Measurements from ENCODE around the gene GRIN3B. TPM values are rescaled to one million over a fixed set of nuclear protein-coding genes. Genes with fewer than 3 reads are reported as not detected.

GRIN3B gene
- total RNA-seq, 4 donors from 2014 or later = not detected

DNA sequence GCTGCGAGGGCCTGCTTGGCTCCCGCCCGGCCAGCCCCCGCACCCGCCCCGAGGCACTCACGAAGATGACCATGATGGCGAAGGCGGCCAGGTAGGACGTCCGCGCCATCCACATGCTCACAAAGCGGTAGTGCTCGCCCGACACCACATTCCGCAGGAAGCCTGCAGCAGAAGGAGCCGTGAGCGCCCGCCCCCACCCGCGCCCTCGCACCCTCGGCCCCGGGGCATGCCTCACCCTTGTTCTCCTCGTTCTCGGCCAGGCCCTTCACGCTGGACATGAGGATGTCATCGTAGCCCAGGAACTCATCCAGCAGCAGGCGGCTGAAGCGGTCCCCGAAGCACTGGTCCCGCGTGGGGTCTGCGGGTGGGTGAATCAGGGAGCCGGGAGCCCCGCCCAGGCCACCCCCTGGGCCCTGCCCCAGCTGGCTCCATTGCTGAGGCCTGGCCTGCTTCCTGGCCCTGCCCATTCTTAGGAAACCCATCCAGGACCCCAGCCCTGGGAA lies 11.7 kb downstream of the GRIN3B start:
- DNase-seq (no peak), ATAC-seq (no peak)
- H3K36me3 ChIP-seq = peaks cover 0 to 43% of the 10 kb centered on the region in 2 donors

DNA sequence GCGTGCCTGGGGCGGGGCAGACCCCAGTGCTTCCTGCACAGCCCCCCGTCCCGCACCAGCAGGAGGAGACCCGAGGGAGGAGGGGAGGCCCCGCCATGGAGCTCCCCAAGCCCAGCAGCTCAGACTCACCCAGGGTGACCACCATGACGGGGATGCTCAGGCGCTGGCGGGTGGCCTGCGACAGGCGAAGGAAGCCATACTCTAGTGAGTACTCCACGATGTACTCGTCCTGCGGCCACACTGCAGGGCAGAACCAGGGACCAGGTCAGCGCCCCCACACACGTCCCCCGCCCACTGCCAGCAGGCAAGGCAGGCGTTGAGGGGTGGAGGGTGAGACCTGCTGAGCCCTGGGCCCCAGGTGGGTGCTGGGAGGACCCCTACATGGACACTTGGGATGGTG lies 12.1 kb downstream of the GRIN3B start:
- Histone ChIP-seq H3K9me3 (no peaks in the 10 kb centered on the region), H3K36me3 (peaks cover 0 to 43% of the 10 kb centered on the region in 2 donors), H3K4me1 (peaks cover 24 to 28% of the 10 kb centered on the region in 2 donors), H3K4me3 (no peak overlapping the region), H3K27me3 (no peaks in the 10 kb centered on the region), H3K27ac (no peak overlapping the region)
- no peak for TF ChIP-seq POLR2A (IDR thresholded peaks at IDR 0.05)
- TF ChIP-seq, protein P1, sequence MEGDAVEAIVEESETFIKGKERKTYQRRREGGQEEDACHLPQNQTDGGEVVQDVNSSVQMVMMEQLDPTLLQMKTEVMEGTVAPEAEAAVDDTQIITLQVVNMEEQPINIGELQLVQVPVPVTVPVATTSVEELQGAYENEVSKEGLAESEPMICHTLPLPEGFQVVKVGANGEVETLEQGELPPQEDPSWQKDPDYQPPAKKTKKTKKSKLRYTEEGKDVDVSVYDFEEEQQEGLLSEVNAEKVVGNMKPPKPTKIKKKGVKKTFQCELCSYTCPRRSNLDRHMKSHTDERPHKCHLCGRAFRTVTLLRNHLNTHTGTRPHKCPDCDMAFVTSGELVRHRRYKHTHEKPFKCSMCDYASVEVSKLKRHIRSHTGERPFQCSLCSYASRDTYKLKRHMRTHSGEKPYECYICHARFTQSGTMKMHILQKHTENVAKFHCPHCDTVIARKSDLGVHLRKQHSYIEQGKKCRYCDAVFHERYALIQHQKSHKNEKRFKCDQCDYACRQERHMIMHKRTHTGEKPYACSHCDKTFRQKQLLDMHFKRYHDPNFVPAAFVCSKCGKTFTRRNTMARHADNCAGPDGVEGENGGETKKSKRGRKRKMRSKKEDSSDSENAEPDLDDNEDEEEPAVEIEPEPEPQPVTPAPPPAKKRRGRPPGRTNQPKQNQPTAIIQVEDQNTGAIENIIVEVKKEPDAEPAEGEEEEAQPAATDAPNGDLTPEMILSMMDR (IDR thresholded peaks at IDR 0.05 in 4 of 5, conservative IDR thresholded peaks at IDR 0.05 in 1 of 5) = no peak
- intact Hi-C loops (cut with DNase I; ENCODE audit: low total_unique reads) (no loop called here), in situ Hi-C loops (cut with MboI; ENCODE audit: low sequenced_read_pairs in 4 of 4) (no loop called here)
- DNase-seq (no peak), ATAC-seq (no peak)

More for the DNA sequence above, 11.7 kb downstream of the GRIN3B start:
- no peaks in the 10 kb centered on the region for H3K27me3 ChIP-seq
- in situ Hi-C loops (cut with MboI; ENCODE audit: low sequenced_read_pairs in 4 of 4) (no loop called here), intact Hi-C loops (cut with DNase I; ENCODE audit: low total_unique reads) (no loop called here)
- no peaks in the 10 kb centered on the region for H3K9me3 ChIP-seq
- no peak for TF ChIP-seq POLR2A (IDR thresholded peaks at IDR 0.05)
- TF ChIP-seq, protein P1 (IDR thresholded peaks at IDR 0.05 in 4 of 5, conservative IDR thresholded peaks at IDR 0.05 in 1 of 5) = no peak
- peaks cover 19 to 23% of the 10 kb centered on the region in 2 donors for H3K4me1 ChIP-seq
- H3K4me3 ChIP-seq = no peak overlapping the region
- no peak overlapping the region for H3K27ac ChIP-seq

DNA sequence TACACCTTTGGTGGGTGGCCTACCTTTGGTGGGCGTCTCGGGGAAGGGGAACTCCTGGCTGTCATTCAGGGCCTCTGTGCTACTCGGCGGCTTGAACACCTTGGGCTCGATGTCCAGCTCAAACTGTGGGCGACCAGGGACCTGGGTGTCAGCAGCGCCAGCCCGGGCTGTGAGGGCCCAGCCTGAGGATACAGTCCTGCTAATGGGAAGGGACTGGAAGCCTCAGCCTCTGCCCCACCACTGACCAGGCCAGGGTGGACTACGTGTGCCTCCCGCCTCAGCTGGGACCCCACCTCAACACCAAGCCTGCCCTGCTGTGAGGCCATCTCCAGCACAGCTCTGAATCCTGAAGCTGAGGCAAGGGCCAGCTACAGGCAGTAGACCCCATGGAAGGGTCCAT lies 13.0 kb downstream of the GRIN3B start:
- Histone ChIP-seq H3K36me3 (peaks cover 0 to 43% of the 10 kb centered on the region in 2 donors), H3K4me1 (peaks cover 33 to 37% of the 10 kb centered on the region in 2 donors)
- TF ChIP-seq POLR2A (IDR thresholded peaks at IDR 0.05) = no peak
- TF ChIP-seq, protein P1 (IDR thresholded peaks at IDR 0.05 in 4 of 5, conservative IDR thresholded peaks at IDR 0.05 in 1 of 5) = no peak

DNA sequence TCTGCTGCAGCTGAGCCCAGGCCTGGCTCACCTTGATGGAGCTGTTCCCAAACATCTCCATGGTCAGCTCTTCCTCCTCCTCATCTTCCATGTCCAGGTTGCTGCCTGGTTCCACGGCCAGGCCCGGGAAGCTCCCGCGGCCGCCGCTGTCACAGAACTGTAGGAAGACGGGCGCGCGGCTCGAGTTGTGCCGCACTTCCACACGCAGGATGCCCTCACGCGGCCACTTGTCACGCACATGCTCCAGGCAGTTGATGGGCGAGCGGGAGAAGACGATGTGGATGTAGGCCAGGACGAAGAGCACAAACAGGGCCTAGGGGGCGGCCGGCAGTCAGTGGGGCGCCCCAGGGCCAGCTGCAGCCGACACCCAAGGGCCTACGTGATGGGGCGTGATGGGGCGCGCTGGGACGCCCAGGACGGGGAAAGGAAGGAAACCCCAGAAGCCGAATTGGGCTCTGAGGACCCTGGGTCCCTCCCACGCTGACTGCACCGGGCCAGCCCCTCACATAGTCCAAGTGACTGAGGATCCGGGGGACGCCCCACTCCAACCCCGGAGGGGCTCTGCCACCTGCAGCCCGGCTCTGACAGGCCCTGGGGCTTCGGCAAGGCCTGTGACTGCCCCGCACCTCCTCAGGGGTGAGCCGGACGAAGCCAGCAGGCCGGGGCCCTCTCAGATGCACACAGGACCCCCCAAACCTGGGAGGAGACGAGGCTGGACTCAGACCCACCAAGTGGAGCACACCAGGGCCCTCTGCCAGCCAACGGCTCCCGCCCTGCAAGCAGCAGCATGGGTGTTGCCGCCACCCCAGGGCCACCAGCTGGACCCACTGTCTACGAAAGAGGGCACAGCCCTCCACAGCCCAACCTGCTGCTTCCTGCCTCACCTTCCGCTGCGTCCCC lies 14.2 kb downstream of the GRIN3B start:
- Histone ChIP-seq H3K9me3 (no peaks in the 10 kb centered on the region), H3K27me3 (no peaks in the 10 kb centered on the region), H3K4me1 (peaks cover 45 to 49% of the 10 kb centered on the region in 2 donors), H3K27ac (no peak overlapping the region), H3K36me3 (peaks cover 0 to 43% of the 10 kb centered on the region in 2 donors), H3K4me3 (no peak overlapping the region)
- DNase-seq (no peak), ATAC-seq (no peak)
- in situ Hi-C loops (cut with MboI; ENCODE audit: low sequenced_read_pairs in 4 of 4) (no loop called here), intact Hi-C loops (cut with DNase I; ENCODE audit: low total_unique reads) (loop anchor here (5.0 kb wide), 1 partner anchor 432 kb away; no protein-coding TSS in a partner anchor)
- TF ChIP-seq POLR2A (IDR thresholded peaks at IDR 0.05) = no peak
- TF ChIP-seq, protein P1 (IDR thresholded peaks at IDR 0.05 in 4 of 5, conservative IDR thresholded peaks at IDR 0.05 in 1 of 5) = no peak

More for the DNA sequence above, 13.0 kb downstream of the GRIN3B start:
- Histone ChIP-seq H3K27ac (no peak overlapping the region), H3K9me3 (no peaks in the 10 kb centered on the region), H3K4me3 (no peak overlapping the region), H3K27me3 (no peaks in the 10 kb centered on the region)
- in situ Hi-C loops (cut with MboI; ENCODE audit: low sequenced_read_pairs in 4 of 4) = no loop called here
- intact Hi-C loops (cut with DNase I; ENCODE audit: low total_unique reads) = no loop called here
- ATAC-seq (no peak), DNase-seq (no peak)
